OCI-LY3 (cell line): ENCODE data around the gene SNX27.
"Not testable (repeated sequence)": the region's sequence is repeated elsewhere in the genome, so short reads cannot be mapped to it uniquely, and the experiment has no call there.

ENCODE experiments used
- EZH2phosphoT487 ChIP-seq: fragments of 200-600 bp; shearing (Covaris generic); IDR thresholded peaks from 2 replicates; pipeline ENCODE4 v1.6.1; 2018; ENCODE audit warnings: antibody characterized with exemption, mixed run types, low read depth
- TF ChIP-seq, protein P1 (sequence below): fragments of 200-600, 300-600 bp; sonication (generic); IDR thresholded peaks from 2 replicates; pipeline ENCODE4 v1.5.1; 2014; ENCODE audit warnings: antibody characterized with exemption, low read length, low read depth

DNA sequence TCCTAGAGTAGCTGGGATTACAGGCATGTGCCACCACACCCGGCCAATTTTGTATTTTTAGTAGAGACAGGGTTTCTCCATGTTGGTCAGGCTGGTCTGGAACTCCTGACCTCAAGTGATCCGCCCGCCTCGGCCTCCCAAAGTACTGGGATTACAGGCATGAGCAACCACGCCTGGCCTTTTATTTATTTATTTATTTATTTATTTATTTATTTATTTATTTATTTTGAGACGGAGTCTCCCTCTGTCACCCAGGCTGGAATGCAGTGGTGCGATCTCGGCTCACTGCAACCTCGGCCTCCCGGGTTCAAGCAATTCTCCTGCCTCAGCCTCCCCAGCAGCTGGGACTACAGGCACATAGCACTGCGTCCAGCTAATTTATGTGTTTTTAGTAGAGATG lies 31.2 kb downstream of the SNX27 start:
- TF ChIP-seq, protein P1, sequence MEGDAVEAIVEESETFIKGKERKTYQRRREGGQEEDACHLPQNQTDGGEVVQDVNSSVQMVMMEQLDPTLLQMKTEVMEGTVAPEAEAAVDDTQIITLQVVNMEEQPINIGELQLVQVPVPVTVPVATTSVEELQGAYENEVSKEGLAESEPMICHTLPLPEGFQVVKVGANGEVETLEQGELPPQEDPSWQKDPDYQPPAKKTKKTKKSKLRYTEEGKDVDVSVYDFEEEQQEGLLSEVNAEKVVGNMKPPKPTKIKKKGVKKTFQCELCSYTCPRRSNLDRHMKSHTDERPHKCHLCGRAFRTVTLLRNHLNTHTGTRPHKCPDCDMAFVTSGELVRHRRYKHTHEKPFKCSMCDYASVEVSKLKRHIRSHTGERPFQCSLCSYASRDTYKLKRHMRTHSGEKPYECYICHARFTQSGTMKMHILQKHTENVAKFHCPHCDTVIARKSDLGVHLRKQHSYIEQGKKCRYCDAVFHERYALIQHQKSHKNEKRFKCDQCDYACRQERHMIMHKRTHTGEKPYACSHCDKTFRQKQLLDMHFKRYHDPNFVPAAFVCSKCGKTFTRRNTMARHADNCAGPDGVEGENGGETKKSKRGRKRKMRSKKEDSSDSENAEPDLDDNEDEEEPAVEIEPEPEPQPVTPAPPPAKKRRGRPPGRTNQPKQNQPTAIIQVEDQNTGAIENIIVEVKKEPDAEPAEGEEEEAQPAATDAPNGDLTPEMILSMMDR, result not testable (repeated sequence)
- TF ChIP-seq EZH2phosphoT487, result not testable (repeated sequence)
